DMS153 treated with DMSO at 0.1 percent for 48 hours (cell line): Measurements from ENCODE around the gene LRRC7.
"Not testable (repeated sequence)": the region's sequence is repeated elsewhere in the genome, so short reads cannot be mapped to it uniquely, and the experiment has no call there.

ENCODE experiments used
- DNase-seq: peaks from one replicate; lab custom pipeline; 2025; ENCODE audit not compliant: unreplicated experiment; lab: John Stamatoyannopoulos, UW

The LRRC7 gene

GRCh38 chr1:70033266-70033873 is 465.6 kb downstream of the LRRC7 start:
- no peak for DNase-seq

GRCh38 chr1:70033936-70034335 is 466.2 kb downstream of the LRRC7 start:
- DNase-seq = no peak

- peak; percentile 74 for DNase-seq
Observed at GRCh38 chr1:70034403-70034802, 466.7 kb downstream of the LRRC7 start.

- no peak for DNase-seq
Observed at GRCh38 chr1:70038025-70038424, 470.3 kb downstream of the LRRC7 start.

GRCh38 chr1:70039485-70039884 is 471.8 kb downstream of the LRRC7 start:
- DNase-seq = no peak

- DNase-seq = no peak
Observed at GRCh38 chr1:70041317-70042045, 473.8 kb downstream of the LRRC7 start.

- DNase-seq = no peak
Observed at GRCh38 chr1:70042090-70042731, 474.5 kb downstream of the LRRC7 start.

- DNase-seq = no peak
Observed at GRCh38 chr1:70043804-70044203, 476.1 kb downstream of the LRRC7 start.

GRCh38 chr1:70044832-70045231 is 477.1 kb downstream of the LRRC7 start:
- no peak for DNase-seq

- not testable (repeated sequence) for DNase-seq
Observed at GRCh38 chr1:70045581-70045980, 477.9 kb downstream of the LRRC7 start.

GRCh38 chr1:70048336-70049094 is 480.8 kb downstream of the LRRC7 start:
- DNase-seq = no peak

GRCh38 chr1:70051926-70052325 is 484.2 kb downstream of the LRRC7 start:
- no peak for DNase-seq

- DNase-seq = no peak
Observed at GRCh38 chr1:70057500-70057899, 489.8 kb downstream of the LRRC7 start.

- no peak for DNase-seq
Observed at GRCh38 chr1:70061231-70061630, 493.5 kb downstream of the LRRC7 start.

- no peak for DNase-seq
Observed at GRCh38 chr1:70063861-70064260, 496.1 kb downstream of the LRRC7 start.

GRCh38 chr1:70066711-70067110 is 499.0 kb downstream of the LRRC7 start:
- no peak for DNase-seq

- no peak for DNase-seq
Observed at GRCh38 chr1:70071601-70072000, 503.9 kb downstream of the LRRC7 start.

GRCh38 chr1:70072231-70072751 is 504.6 kb downstream of the LRRC7 start:
- DNase-seq = peak; percentile 52

GRCh38 chr1:70075761-70076160 is 508.0 kb downstream of the LRRC7 start:
- no peak for DNase-seq

- DNase-seq = no peak
Observed at GRCh38 chr1:70077066-70077465, 509.3 kb downstream of the LRRC7 start.

GRCh38 chr1:70079546-70079945 is 511.8 kb downstream of the LRRC7 start:
- DNase-seq = no peak
